GM04503 (cell line): Measurements from ENCODE around the gene LCN12.

Source experiments
- DNase-seq: peaks from one replicate; pipeline ENCODE4 v3.0.0-alpha.2; 2012; ENCODE audit warnings: low read depth

LCN12 gene

DNA sequence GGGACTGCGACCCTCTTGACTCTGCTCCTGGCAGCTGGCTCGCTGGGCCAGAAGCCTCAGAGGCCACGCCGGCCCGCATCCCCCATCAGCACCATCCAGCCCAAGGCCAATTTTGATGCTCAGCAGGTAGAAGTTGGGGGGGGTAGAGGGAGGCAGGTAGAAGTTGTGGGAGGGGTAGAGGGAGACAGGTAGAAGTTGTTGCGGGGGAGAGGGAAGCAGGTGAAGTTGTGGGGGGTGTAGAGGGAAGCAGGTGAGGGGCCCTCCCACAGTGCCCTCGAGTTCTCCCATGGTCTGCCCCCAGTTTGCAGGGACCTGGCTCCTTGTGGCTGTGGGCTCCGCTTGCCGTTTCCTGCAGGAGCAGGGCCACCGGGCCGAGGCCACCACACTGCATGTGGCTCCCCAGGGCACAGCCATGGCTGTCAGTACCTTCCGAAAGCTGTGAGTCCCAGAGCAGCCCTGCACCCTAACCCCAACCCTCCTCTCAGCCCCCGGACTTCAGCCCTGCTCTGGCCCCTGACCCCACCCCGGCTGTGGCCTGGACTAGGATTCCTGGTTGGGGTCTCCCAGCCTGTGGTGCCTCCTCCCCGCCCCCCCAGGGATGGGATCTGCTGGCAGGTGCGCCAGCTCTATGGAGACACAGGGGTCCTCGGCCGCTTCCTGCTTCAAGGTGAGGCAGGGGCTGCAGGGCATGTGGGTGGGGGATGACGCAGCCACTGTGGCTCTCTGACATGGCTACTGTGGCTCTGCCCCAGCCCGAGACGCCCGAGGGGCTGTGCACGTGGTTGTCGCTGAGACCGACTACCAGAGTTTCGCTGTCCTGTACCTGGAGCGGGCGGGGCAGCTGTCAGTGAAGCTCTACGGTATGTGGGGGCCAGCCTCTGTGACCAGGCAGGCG is 6.5 kb upstream of the LCN12 start:
- DNase-seq: no peak

DNA sequence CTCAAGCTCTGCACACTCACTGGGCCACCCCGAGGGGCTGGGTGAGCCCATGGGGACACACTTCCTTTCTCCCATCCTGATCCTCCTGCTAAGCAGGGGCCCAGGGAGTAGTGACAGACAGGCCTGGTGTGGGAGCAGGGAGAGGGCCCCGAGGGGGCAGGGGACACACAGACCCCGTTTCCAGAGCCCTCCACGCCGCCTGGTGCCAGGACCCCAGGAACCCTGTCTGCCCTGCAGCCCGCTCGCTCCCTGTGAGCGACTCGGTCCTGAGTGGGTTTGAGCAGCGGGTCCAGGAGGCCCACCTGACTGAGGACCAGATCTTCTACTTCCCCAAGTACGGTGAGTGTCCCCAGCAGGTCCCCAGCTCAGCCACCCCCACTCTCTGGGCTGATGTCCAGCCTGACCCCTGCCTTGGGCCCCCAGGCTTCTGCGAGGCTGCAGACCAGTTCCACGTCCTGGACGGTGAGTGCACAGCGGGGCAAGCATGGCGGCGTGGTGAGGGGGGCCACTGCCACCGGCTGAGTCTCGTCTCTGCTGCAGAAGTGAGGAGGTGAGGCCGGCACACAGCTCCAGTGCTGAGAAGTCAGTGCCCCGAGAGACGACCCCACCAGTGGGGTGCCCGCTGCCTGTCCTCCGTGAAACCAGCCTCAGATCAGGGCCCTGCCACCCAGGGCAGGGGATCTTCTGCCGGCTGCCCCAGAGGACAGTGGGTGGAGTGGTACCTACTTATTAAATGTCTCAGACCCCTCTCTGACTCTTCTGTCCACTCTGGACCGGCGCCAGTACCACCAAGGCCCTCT is 5.6 kb upstream of the LCN12 start:
- no peak for DNase-seq

DNA sequence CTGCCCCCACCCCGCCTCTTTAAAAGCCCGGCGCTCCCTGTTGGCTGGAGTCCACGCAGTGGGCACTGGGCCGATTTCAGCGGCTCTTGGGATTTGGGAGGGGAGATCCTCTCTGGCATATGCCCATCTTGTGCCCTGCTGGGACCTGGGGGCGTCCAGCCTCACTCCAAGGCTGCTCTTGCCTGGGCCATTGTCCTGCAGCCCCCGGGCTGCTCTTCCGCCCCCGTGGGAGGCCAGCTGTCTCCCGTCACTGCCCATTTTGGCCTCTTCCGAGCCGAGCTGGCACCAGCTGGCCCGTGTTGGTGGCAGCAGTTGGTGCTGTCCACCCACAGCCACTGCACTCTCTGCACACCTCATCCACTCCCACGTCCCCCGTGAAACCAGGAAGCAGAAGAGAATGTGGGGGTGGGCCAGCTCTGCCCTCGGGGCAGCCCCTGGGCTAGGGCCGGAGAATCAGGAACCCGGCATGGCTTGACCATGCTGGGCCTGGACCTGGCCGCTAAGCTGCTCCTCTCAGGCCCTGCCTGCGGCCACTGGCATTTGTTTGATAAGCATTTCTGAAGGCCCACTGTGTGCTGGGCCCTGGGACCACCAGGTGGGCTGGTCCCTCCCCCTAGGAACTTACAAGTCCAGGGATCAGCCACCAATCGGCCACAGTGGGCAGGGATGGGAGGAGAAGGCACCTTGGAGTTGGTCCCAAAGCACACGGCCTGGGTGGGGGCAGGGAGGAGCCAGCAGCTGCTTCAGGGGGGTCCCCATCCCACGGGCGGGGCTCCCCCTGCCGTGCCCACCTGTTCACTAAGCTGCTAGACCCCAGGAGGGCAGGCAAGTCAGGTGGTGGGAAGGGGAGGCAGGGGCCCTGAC is 4.8 kb upstream of the LCN12 start:
- DNase-seq: no peak

DNA sequence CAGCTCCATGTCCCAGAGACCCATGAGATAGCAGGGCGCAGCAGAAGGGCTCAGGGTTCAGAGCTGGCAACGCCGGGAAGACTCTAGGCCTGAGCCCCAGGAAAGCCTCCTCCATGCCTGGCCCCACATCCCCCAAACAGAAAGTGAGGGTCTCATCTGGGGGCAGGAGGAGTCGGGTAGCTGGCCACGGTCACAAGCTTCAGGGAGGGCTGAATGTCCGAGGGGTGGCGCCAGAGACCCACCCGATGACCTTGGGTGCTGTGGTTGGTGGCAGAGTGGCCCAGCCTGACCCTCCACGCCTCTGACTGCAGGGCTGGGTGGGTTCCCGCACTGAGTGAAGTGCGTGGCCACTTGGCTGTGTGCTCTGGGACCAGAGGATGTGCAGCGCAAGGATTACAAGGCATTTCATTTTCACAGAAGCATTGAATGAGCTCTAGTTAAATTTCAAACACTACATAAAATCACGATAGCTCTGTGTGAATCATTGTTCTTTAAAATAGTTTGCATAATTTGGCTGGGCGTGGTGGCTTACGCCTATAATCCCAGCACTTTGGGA is 4.0 kb upstream of the LCN12 start:
- DNase-seq: no peak

DNA sequence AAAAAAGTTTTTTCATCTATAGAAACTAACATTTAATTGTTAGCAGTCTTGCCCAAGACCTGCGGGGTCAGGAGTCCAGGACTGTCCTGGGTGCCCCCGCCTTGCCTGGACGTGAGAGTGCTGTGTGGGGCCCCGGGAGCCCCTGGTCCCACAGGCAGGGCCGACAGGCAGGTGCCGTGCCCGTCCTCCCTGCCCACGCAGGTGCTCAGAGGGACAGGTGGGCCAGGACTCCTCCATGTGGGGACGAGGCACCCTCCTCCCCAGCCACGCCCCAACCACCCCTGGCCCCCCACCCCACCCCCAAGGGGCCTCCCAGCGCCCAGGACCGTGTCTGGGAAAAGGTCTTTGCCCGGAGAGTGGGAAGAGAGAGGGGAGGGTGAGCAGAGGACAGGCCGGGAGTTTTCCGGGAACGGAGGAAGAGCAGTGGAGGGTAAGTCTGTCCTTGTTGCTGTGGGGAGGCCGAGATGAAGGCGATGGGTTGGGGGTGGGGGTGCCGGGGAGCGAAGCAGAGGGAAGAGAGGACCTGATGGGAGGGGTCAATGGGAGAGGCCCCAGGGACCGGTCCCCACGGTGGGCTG is 2.7 kb upstream of the LCN12 start:
- DNase-seq: no peak

DNA sequence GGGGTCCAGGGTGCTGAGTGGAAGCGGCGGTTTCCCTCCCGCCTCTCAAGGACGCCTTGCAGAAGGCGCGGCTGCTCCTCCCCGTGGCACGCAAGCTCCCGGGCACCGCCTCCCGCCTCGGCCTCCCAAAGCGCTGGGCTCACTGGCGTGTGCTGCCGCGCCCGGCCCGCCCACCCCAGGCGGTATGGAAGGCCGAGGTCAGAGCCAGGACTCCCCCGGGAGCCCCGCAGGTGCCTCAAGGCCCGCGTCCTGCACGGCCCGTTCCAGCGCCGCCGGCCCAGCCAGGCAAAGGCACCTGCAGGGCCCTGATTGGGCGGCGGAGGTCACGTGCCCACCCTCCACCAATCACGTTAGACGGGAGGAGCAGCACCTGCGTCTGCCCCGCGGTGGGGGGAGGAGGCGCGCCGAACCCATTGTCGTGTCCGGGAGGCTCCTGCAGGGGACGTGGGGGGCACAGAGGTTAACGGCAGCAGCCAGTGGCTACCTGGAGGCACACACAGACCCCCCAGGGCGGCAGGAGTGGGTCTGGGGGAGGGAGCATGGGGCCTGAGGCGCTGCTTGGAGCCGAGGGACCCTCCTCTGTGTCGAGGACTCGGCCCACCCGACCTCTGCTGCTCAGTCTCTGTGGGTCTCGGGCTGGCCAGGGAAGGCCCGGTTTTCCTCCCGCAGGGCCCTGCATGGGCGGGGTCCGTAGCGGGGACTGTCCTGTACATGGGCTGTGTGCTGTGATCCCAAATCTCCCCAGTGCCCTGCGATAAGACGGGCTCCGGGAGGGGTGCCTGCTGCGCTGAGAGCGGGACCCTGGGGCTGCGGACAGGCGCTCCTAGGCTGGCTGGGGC is 2.0 kb upstream of the LCN12 start:
- DNase-seq: no peak

DNA sequence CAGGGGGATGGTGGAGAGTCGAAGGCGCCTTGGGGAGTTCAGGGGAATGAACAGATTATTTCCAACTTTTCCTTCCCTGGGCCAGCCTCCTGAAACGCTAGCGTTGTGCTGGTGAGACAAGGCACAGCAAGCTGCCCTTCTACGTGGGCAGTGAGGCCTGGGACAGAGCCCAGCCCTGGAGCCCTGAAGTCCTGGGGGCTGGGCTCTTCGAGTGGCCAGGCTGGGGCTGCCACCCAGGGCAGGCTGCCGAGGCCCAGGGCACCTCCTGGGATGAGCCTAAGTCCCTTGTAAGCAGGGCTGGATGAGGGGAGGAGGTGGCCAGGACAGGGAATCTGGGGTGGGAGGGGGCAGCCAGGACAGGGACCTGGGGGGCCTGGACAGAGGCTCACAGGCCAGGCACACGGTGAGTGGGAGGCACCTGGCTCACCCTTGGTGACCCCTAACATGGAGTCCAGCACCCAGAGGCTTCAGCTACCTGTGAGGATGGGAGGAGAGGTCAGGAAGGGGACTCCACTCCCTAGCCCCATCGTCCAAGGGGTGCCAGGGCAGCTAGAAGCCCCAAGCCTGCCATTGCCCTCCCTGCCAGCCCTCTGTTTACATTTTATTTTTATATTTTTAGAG is 1.3 kb upstream of the LCN12 start:
- DNase-seq: no peak

DNA sequence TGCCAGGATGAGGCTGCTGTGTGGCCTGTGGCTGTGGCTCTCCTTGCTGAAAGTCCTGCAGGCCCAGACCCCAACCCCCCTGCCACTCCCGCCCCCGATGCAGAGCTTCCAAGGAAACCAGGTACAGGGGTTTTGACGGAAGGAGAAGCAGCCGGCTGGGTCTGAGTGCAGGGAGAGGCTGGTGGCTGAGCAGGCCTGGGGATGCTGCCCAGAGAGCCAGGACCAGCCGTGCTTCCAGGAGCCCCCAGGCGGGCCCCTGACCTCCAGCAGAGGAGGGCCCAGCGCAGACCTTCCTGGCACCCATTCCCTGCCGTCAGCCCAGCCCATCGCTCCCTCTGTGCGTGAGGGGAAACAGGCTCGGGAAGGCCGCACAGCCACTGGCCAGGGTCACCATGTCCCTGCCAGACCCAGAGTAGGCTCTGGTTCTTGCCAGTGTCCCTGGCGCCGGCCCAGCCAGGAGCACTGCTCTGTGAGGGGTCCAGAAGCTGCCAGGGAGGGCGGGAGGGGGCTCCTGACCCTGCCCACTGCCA is 313 bp downstream of the LCN12 start:
- no peak for DNase-seq

DNA sequence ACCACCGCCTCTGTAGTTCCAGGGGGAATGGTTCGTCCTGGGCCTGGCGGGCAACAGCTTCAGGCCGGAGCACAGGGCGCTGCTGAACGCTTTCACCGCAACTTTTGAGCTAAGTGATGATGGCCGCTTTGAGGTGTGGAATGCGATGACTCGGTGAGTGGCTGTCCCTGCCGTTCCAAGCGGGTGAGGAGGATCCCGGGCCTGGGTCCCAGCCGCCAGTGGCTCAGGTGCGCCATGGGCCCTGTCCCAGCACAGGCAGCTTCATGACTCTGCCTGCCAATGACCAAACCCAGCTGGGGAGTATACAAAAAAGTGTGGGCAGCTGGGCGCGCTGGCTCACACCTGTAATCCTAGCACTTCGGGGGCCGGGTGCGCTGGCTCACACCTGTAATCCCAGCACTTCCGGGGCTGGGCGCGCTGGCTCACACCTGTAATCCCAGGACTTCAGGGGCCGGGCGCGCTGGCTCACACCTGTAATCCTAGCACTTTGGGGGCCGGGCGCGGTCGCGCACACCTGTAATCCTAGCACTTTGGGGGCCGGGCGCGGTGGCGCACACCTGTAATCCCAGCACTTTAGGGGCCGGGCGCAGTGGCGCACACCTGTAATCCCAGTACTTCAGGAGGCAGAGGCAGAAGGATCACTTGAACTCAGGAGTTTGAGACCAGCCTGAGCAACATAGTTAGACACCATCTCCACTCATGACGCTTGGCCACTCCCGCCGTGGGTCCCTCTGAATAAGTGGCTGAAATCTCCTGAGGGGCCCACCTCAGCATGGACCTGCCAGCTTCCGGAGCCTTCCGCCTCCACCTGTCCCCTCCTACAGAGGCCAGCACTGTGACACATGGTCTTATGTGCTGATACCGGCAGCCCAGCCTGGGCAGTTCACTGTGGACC is 1.1 kb downstream of the LCN12 start:
- no peak for DNase-seq

DNA sequence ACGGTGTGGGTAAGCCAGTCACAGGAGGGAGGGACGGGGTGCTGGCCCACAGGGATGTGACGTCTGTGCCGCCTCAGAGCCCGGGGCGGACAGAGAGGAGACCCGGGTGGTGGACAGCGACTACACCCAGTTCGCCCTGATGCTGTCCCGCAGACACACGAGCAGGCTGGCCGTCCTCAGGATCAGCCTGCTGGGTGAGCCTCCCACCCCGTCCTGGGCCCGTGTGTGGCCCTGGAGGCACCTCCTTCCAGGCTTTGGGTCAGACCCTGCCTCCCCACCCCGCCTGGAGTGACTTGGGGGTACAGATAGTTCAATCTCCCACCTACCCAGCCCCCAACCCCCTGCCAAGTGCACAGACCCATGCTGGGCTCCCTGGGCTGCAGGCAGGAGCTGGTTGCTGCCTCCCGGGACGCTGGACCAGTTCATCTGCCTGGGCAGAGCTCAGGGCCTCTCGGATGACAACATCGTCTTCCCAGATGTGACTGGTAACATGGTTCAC is 1.7 kb downstream of the LCN12 start:
- no peak for DNase-seq

DNA sequence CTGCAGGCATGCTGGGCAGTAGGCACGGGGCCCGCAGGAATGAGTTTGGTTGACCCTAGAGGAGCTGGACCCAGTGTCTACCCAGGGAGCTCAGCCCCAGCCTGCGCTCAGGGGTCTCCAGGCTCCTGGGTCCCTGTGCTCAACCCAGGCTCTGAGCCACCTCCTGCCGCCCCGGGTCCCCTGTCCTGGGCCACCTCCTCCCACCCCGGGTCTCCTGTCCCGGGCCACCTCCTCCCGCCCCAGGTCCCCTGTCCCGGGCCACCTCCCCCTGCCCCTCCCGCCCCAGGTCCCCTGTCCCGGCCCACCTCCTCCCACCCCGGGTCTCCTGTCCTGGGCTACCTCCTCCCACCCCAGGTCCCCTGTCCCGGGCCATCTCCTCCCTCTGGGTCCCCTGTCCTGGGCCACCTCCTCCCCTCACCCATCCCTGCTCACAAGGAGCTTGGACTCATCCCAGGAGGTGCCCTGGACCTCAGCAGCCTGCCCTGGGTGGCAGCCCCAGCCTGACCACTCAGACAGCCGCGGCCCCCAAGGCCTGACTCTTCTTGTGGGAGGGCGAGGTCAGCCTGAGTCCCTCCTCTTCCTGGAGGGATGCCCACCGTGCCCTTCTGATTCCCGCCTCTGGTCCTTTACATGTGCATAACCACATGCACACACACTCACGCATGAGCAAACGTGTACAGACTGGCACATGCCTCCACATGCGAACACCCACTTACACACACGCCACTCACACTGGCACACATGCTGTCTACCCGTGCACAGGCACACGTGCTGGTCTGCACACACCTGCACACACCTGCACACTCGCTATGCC is 2.4 kb downstream of the LCN12 start:
- no peak for DNase-seq

DNA sequence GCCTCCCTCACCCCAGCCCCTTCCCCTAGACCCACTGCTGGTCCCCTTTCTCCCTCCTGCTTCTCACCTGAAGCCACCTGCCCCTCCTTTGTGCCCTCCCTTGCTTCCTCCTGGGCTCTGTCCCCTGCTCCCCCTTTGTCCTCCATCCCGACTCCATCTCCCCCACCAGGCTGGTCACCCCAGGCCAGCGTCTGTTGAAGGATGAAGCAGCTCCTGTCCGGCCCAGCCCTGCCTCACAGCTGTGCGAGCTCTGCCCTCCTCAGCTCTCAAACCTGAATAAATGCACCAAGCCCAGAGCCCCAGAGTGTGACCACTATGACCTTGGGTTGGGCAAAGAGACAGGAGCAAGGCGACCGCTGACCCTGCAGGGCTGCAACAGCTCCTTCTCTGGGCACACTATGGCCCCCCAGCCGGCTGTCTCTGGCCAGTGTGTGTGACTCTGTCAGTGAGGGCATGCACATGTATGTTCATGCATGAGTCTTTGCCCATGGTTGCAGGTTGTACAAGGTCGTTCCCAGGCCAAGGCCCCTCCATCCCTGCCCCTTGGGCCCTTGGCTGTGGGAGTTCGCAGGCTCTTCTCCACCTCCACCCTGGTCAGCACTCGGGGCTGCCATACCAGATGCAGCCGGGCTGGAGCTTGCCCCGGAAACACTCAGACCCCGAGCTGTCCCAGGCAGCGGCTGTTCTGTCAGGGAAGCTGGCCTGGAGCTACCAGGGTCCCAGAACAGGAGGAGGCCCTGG is 3.3 kb downstream of the LCN12 start:
- no peak for DNase-seq

DNA sequence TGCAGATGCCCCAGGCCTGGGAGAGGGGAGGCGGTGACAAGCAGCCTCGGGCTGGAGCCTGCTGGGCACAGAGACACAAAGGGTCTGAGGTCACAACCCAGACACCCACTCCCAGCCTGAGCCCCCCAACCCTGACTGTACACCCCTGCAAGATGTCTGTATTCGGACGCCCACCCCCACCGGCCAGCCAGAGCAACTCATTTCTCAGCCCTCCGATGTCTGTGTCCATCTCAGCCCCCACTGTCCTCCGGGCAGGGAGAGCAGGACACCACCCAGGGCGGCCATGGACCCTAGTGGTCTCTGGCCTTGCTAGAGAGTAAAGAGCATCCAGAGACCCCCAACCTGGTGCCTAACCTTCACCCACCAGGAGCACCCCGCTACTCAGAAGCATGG is 3.9 kb downstream of the LCN12 start:
- DNase-seq: no peak

DNA sequence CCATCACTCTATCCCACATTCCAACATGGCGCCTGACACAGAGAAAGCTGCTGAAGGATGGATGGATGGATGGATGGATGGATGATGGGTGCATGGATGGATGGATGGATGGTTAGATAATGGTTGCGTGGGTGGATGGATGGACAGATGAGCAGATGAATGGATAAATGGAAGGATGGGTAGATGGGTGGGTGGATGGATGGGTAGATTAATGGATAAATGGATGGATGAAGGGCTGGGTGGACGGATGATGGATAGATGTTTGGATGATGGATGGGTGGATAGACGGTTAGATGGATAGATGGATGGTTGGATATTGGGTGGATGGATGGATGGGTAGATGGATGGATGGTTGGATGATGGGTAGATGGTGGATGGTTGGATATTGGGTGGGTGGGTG is 4.5 kb downstream of the LCN12 start:
- no peak for DNase-seq

DNA sequence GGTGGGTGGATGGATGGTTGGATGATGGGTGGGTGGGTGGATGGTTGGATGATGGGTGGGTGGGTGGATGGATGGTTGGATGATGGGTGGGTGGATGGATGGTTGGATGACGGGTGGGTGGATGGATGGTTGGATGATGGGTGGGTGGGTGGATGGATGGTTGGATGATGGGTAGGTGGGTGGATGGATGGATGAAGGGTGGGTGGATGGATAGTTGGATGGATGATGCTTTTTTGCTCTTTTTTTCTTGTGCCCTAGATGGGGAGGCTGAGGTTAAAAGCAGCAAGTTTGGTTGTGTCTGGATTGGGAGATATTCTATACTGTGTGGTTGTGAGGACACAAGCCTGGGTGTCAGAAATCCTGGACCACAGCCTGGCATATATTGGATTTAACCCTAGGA is 5.4 kb downstream of the LCN12 start:
- DNase-seq: no peak

DNA sequence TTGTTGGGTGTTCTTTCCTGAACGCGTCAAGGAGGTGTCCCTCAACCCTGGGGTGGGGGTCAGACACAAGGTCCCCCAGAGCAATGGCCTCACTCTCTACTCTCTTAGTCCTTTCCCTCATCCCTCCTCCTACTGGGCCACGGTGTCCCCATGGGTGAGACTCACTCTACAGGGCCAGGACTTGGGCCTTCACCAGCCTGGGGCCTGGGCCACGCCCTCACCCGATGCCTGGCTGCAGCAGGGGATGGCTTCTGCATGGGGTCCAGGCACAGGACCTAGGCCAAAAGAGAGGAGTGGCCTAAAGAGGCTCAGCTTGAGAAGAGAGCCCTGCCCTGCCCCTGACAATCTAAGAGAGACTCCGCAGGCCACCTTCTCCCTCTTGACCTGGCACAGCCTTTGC is 5.8 kb downstream of the LCN12 start:
- no peak for DNase-seq

DNA sequence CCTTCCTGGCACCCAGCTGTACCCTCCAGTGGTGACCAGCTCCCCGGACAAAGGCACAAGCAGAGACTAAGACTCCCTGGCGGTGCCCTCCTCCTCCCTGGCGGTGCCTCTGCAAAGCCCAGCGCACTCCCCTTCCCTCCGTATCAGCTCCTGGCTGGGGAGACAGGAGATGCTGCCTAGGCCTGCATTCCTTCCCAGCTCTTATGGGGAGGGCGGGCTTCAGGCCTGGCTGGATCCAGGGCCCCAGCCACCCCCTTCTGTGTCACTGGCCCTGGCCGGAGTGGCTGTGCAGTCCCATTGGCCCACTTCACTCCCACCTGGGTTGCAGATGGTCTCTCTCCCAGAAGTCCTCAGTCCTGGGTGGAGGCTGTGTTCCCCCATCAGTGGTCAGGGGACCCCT is 6.4 kb downstream of the LCN12 start:
- DNase-seq: no peak
